Activated T-cell treated with anti-CD3 and anti-CD28 coated beads for 4 hours (primary cell): ENCODE measurements around the gene ZBTB17.
A peak's percentile ranks its signal among the peaks of the same experiment; 100 is the strongest.
"Not testable (repeated sequence)": the region's sequence is repeated elsewhere in the genome, so short reads cannot be mapped to it uniquely, and the experiment has no call there.

Source experiments
- DNase-seq: peaks from one replicate; pipeline ENCODE4 v3.0.0-alpha.2; 2020

ZBTB17 gene

GRCh38 chr1:15931884-15932283, 44.0 kb downstream of the ZBTB17 start:
- no peak for DNase-seq

GRCh38 chr1:15931401-15931800, 44.5 kb downstream of the ZBTB17 start:
- DNase-seq, result no peak

GRCh38 chr1:15928971-15929965, 46.6 kb downstream of the ZBTB17 start:
- DNase-seq, result no peak

GRCh38 chr1:15926448-15926847, 49.5 kb downstream of the ZBTB17 start:
- not testable (repeated sequence) for DNase-seq

GRCh38 chr1:15923241-15923640, 52.7 kb downstream of the ZBTB17 start:
- DNase-seq, result no peak

GRCh38 chr1:15918962-15919715, 56.8 kb downstream of the ZBTB17 start:
- DNase-seq, result peak; percentile 57

GRCh38 chr1:15916916-15917315, 59.0 kb downstream of the ZBTB17 start:
- no peak for DNase-seq

- no peak for DNase-seq
Measured at GRCh38 chr1:15916417-15916816, 59.5 kb downstream of the ZBTB17 start.

- no peak for DNase-seq
Measured at GRCh38 chr1:15915991-15916390, 59.9 kb downstream of the ZBTB17 start.

GRCh38 chr1:15913607-15914006, 62.3 kb downstream of the ZBTB17 start:
- DNase-seq, result not testable (repeated sequence)

- no peak for DNase-seq
Measured at GRCh38 chr1:15911927-15912326, 64.0 kb downstream of the ZBTB17 start.

- no peak for DNase-seq
Measured at GRCh38 chr1:15911141-15911540, 64.8 kb downstream of the ZBTB17 start.

GRCh38 chr1:15908597-15908996, 67.3 kb downstream of the ZBTB17 start:
- DNase-seq, result no peak

- DNase-seq, result no peak
Measured at GRCh38 chr1:15902882-15903281, 73.0 kb downstream of the ZBTB17 start.

GRCh38 chr1:15900662-15901279, 75.1 kb downstream of the ZBTB17 start:
- no peak for DNase-seq

GRCh38 chr1:15899266-15899665, 76.6 kb downstream of the ZBTB17 start:
- DNase-seq, result no peak

- DNase-seq, result not testable (repeated sequence)
Measured at GRCh38 chr1:15896841-15897610, 78.9 kb downstream of the ZBTB17 start.

- DNase-seq, result no peak
Measured at GRCh38 chr1:15895233-15895632, 80.7 kb downstream of the ZBTB17 start.

GRCh38 chr1:15892857-15893599, 82.9 kb downstream of the ZBTB17 start:
- not testable (repeated sequence) for DNase-seq
